Body of pancreas (tissue), 4 donors: ENCODE measurements around the gene EEFSEC. TPM values are rescaled to one million over a fixed set of nuclear protein-coding genes. Genes with fewer than 3 reads are reported as not detected.

ENCODE experiments used
- ATAC-seq: fragments of 150-250 bp; one replicate; pipeline ENCODE4 v1.9.1; 2016
- DNase-seq, 4 donors: peaks; one replicate each; pipeline ENCODE4 v3.0.0-alpha.2; 2019
- H3K27ac ChIP-seq, 4 donors: fragments of 200-600 bp; sonication (generic); 1 replicate in 3 of 4; 2 replicates in 1 of 4; pipeline versions ENCODE4 v1.5.1 to v1.6.1; 2016 to 2019; ENCODE audit warnings: mild to moderate bottlenecking in 1 of 4, mixed read lengths in 1 of 4, moderate library complexity in 1 of 4
- H3K27me3 ChIP-seq, 2 donors: fragments of 200-600 bp; sonication (generic); one replicate each; pipeline ENCODE4 v1.6.0; 2016; ENCODE audit warnings: mild to moderate bottlenecking in 1 of 2
- H3K36me3 ChIP-seq, 2 donors: fragments of 200-600 bp; sonication (generic); replicated peaks in 1 of 2; 2 replicates each; pipeline ENCODE4 v1.5.1; 2016; ENCODE audit warnings: low read depth in 2 of 2; ENCODE audit not compliant: insufficient read depth in 1 of 2
- H3K4me1 ChIP-seq: fragments of 200-600 bp; sonication (generic); one replicate; pipeline ENCODE4 v1.6.0; 2016
- H3K4me3 ChIP-seq, 2 donors: fragments of 200-600 bp; sonication (generic); 1 replicate in 1 of 2; 2 replicates in 1 of 2; pipeline ENCODE4 v1.5.1; 2016 to 2019
- H3K9me3 ChIP-seq, 3 donors: fragments of 200-600 bp; sonication (generic); 1 replicate in 2 of 3; 2 replicates in 1 of 3; pipeline ENCODE4 v1.5.1; 2016
- CTCF ChIP-seq, 7 experiments: fragments of 450-650 bp in 4 of 7; fragments of 200-600 bp in 3 of 7; sonication (generic) in 3 of 7; IDR thresholded peaks; one replicate each; pipeline ENCODE4 v1.5.1; 2016 to 2019; ENCODE audit warnings: antibody characterized with exemption in 7 of 7
- POLR2A ChIP-seq, 3 donors: fragments of 450-650 bp; IDR thresholded peaks; one replicate each; pipeline ENCODE4 v1.6.1; 2016; ENCODE audit warnings: antibody characterized with exemption in 3 of 3, mild to moderate bottlenecking in 2 of 3
- WGBS, 2 donors: methylation state at CpG; one replicate each; pipeline ENCODE4 v1.1.5; 2017; 5-methylcytosine and 5-hydroxymethylcytosine counted together
- intact Hi-C: fragments of 100-400 bp; cut with DNase I; formaldehyde crosslinking; loops from one replicate; pipeline ENCODE4 v1.15.1; 2023
- total RNA-seq, 2 donors: library from RNA; depleted of rRNA; stranded (reverse); fragments of >200 nt; gene quantifications; one replicate each; pipeline ENCODE4 v1.1.0, GENCODE V29; 2016

Gene EEFSEC
- total RNA-seq, 2 donors from 2014 or later, result 8.6 to 33.0 TPM

DNA sequence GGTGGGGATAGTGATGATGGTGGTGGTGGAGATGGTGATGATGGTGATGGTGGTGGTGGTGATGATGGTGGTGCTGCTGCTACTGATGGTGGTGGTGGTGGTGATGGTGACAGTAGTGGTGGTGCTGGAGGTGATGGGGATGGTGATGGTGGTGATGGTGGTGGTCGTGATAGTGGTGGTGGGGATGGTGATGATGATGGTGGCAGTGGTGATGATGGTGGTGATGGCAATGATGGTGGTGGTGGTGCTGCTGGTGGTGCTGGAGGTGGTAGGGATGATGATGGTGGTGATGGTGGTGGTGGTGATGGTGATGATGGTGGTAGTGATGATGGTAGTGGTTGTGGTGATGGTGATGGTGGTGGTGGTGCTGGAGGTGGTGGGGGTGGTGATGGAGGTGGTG lies 292.1 kb downstream of the EEFSEC start:
- 62 to 88% methylated on average over 1 of the region's 1 CpG for WGBS, 2 donors
- no peak for ATAC-seq
- no peak overlapping the region for H3K4me3 ChIP-seq

DNA sequence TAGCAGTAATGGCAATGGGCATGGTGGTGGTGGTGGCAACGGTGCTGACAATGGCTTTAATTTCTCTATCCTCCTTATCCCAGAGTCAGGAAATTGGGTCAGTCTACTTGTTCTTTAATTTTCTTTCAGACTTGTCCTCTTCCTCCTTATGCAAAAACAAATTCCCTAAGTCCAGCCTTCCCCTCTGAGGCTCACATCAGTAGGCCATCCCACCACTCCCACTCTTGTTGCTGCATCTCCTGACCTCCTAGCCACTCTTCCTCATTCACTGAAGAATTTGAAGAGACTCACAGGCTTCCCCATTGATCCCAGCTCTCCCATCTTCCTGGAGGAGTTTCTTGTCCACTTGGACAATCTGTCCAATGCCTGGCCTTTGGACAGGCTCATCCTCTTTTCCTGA lies 293.5 kb downstream of the EEFSEC start:
- ATAC-seq (no peak), DNase-seq (no peak)
- Histone ChIP-seq H3K4me3 (no peak overlapping the region), H3K9me3 (no peaks in the 10 kb centered on the region), H3K27ac (no peak overlapping the region), H3K36me3 (no peaks in the 10 kb centered on the region), H3K4me1 (no peaks in the 10 kb centered on the region), H3K27me3 (no peaks in the 10 kb centered on the region)
- WGBS, 2 donors, result 88% methylated on average over 1 of the region's 1 CpG
- TF ChIP-seq CTCF (IDR thresholded peaks at IDR 0.05) (no peak), POLR2A (IDR thresholded peaks at IDR 0.05) (no peak)
- intact Hi-C loops, result no loop called here

More for the DNA sequence above, 292.1 kb downstream of the EEFSEC start:
- Histone ChIP-seq H3K9me3 (no peaks in the 10 kb centered on the region), H3K27me3 (no peaks in the 10 kb centered on the region), H3K4me1 (no peaks in the 10 kb centered on the region), H3K36me3 (no peaks in the 10 kb centered on the region), H3K27ac (no peak overlapping the region)
- TF ChIP-seq POLR2A (IDR thresholded peaks at IDR 0.05) (no peak), CTCF (IDR thresholded peaks at IDR 0.05) (no peak)
- intact Hi-C loops, result no loop called here
- no peak for DNase-seq

GRCh38 chr3:128447561-128448013 lies 294.3 kb downstream of the EEFSEC start:
- 90 to 96% methylated on average over 3 of the region's 3 CpGs for WGBS, 2 donors
- no peak for ATAC-seq
- no peak overlapping the region for H3K4me3 ChIP-seq
- no peak for DNase-seq
- TF ChIP-seq CTCF (IDR thresholded peaks at IDR 0.05), result no peak
- no peak for TF ChIP-seq POLR2A (IDR thresholded peaks at IDR 0.05)
- H3K9me3 ChIP-seq, result no peaks in the 10 kb centered on the region
- H3K27me3 ChIP-seq, result no peaks in the 10 kb centered on the region
- no peaks in the 10 kb centered on the region for H3K4me1 ChIP-seq
- H3K36me3 ChIP-seq, result no peaks in the 10 kb centered on the region
- intact Hi-C loops, result no loop called here
- no peak overlapping the region for H3K27ac ChIP-seq

GRCh38 chr3:128448491-128448890 lies 295.2 kb downstream of the EEFSEC start:
- Histone ChIP-seq H3K36me3 (no peaks in the 10 kb centered on the region), H3K4me3 (no peak overlapping the region), H3K9me3 (no peaks in the 10 kb centered on the region), H3K4me1 (no peaks in the 10 kb centered on the region), H3K27me3 (no peaks in the 10 kb centered on the region), H3K27ac (no peak overlapping the region)
- ATAC-seq (no peak), DNase-seq (no peak)
- TF ChIP-seq CTCF (IDR thresholded peaks at IDR 0.05) (no peak), POLR2A (IDR thresholded peaks at IDR 0.05) (no peak)
- intact Hi-C loops, result no loop called here
- WGBS, 2 donors, result 68 to 74% methylated on average over 6 of the region's 6 CpGs

DNA sequence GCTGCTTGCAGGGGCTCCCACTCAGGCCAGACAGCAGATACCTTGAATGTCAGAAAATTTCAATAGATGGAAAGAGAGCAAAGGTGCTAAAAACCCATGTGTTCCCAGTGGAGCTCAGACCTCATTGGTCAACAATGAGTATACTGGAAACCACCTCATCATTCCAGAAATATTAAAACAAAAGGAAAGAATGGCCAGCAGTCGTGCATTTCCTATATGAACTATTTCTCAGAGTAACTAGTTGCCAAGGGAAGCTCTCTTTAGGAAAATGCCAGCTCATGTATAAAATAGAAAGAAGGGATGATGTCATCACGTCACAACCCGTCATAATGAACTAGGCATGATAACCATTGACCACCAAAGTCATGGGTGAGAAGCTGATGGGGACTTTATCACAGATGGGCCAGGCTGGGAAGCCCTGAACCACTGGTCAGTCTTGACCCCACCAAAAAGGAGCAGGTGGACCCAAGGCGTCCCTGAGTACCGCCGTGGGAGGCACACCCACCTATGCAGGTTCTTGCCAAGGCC lies 295.9 kb downstream of the EEFSEC start:
- H3K36me3 ChIP-seq, result no peaks in the 10 kb centered on the region
- H3K4me3 ChIP-seq, result no peak overlapping the region
- no peaks in the 10 kb centered on the region for H3K27me3 ChIP-seq
- TF ChIP-seq POLR2A (IDR thresholded peaks at IDR 0.05) (no peak), CTCF (IDR thresholded peaks at IDR 0.05) (no peak)
- no peak for DNase-seq
- 70 to 94% methylated on average over 6 of the region's 6 CpGs for WGBS, 2 donors
- ATAC-seq, result no peak
- H3K4me1 ChIP-seq, result no peaks in the 10 kb centered on the region
- intact Hi-C loops, result no loop called here
- H3K9me3 ChIP-seq, result no peaks in the 10 kb centered on the region
- no peak overlapping the region for H3K27ac ChIP-seq
